GM18867 (cell line): ENCODE data around the gene QSOX2.
A peak's percentile ranks its signal among the peaks of the same experiment; 100 is the strongest.

Experiments used
- ATAC-seq: cut with Tn5 transposase; IDR thresholded peaks from one replicate; pipeline ENCODE4 v1.9.1; 2021; ENCODE audit warnings: mild to moderate bottlenecking, moderate library complexity; ENCODE audit not compliant: unreplicated experiment

QSOX2 gene

GRCh38 chr9:136225748-136226679, 19.6 kb downstream of the QSOX2 start:
- ATAC-seq, result peak; percentile 60

GRCh38 chr9:136225366-136225747, 20.3 kb downstream of the QSOX2 start:
- peak; percentile 50 for ATAC-seq

- no peak for ATAC-seq
Observed at GRCh38 chr9:136223871-136224640, 21.6 kb downstream of the QSOX2 start.

- no peak for ATAC-seq
Observed at GRCh38 chr9:136222906-136223285, 22.7 kb downstream of the QSOX2 start.

GRCh38 chr9:136222166-136222905, 23.3 kb downstream of the QSOX2 start:
- no peak for ATAC-seq

GRCh38 chr9:136220017-136220729, 25.4 kb downstream of the QSOX2 start:
- ATAC-seq, result no peak

GRCh38 chr9:136219276-136219675, 26.3 kb downstream of the QSOX2 start:
- ATAC-seq, result no peak

- no peak for ATAC-seq
Observed at GRCh38 chr9:136218673-136219072, 26.9 kb downstream of the QSOX2 start.

GRCh38 chr9:136218271-136218670, 27.3 kb downstream of the QSOX2 start:
- no peak for ATAC-seq

- no peak for ATAC-seq
Observed at GRCh38 chr9:136216541-136217244, 28.9 kb downstream of the QSOX2 start.

GRCh38 chr9:136213733-136214132, 31.9 kb downstream of the QSOX2 start:
- no peak for ATAC-seq

GRCh38 chr9:136212345-136212950, 33.2 kb downstream of the QSOX2 start:
- ATAC-seq, result no peak

GRCh38 chr9:136211441-136212344, 33.9 kb downstream of the QSOX2 start:
- ATAC-seq, result no peak

- ATAC-seq, result no peak
Observed at GRCh38 chr9:136211006-136211405, 34.6 kb downstream of the QSOX2 start.

GRCh38 chr9:136210276-136210675, 35.3 kb downstream of the QSOX2 start:
- no peak for ATAC-seq

- ATAC-seq, result no peak
Observed at GRCh38 chr9:136209786-136210185, 35.8 kb downstream of the QSOX2 start.

GRCh38 chr9:136209232-136209631, 36.4 kb downstream of the QSOX2 start:
- ATAC-seq, result no peak

- ATAC-seq, result no peak
Observed at GRCh38 chr9:136208675-136209074, 36.9 kb downstream of the QSOX2 start.

- ATAC-seq, result no peak
Observed at GRCh38 chr9:136207616-136208015, 38.0 kb downstream of the QSOX2 start.
